Measurements from ENCODE around the gene MAD1L1. TPM values are rescaled to one million over a fixed set of nuclear protein-coding genes. Genes with fewer than 3 reads are reported as not detected.
A peak's percentile ranks its signal among the peaks of the same experiment; 100 is the strongest.

MAD1L1 gene
- total RNA-seq, 1 donor from 2014 or later, result 32.3 TPM

GRCh38 chr7:2149672-2150444 is 82.9 kb downstream of the MAD1L1 start:
- Histone ChIP-seq H3K27ac (ENCODE audit: low read depth, low read length) (no peak overlapping the region), H2AFZ (ENCODE audit: low read depth, low read length) (no peak overlapping the region), H3K4me1 (ENCODE audit: insufficient read depth, low read length) (no peaks in the 10 kb centered on the region), H3K36me3 (ENCODE audit: insufficient read depth, low read length) (no peaks in the 10 kb centered on the region), H3K79me2 (ENCODE audit: insufficient read depth, low read length) (peaks cover 4% of the 10 kb centered on the region), H3K9ac (ENCODE audit: low read length) (no peak overlapping the region), H3K27me3 (ENCODE audit: insufficient read depth, low read length) (no peaks in the 10 kb centered on the region), H3K9me3 (ENCODE audit: insufficient read depth, low read depth, low read length) (no peaks in the 10 kb centered on the region), H4K20me1 (ENCODE audit: insufficient read depth, low read length) (peaks cover 67% of the 10 kb centered on the region), H3K4me3 (ENCODE audit: insufficient read depth, low read depth, low read length) (no peak overlapping the region), H3K4me2 (ENCODE audit: low read length) (no peak overlapping the region)
- H3K4me3 Mint-ChIP-seq (ENCODE audit: unreplicated experiment), result no peak overlapping the region
- no peaks in the 10 kb centered on the region for H3K9me3 Mint-ChIP-seq (ENCODE audit: unreplicated experiment)
- no peak for TF ChIP-seq CTCF (IDR thresholded peaks at IDR 0.05; ENCODE audit: insufficient read depth, low read depth, low read length)
- TF ChIP-seq EZH2 (IDR thresholded peaks at IDR 0.05; ENCODE audit: insufficient read depth, low read length), result no peak
- peaks cover 11% of the 10 kb centered on the region for H3K36me3 Mint-ChIP-seq (ENCODE audit: low read depth, unreplicated experiment)
- H3K27me3 Mint-ChIP-seq (ENCODE audit: low read depth, unreplicated experiment), result no peaks in the 10 kb centered on the region
- no peak overlapping the region for H3K27ac Mint-ChIP-seq (ENCODE audit: unreplicated experiment)
- no peak for FAIRE-seq
- no peak for DNase-seq (ENCODE audit: low read depth)
- H3K4me1 Mint-ChIP-seq (ENCODE audit: low read depth, unreplicated experiment), result peaks cover 8% of the 10 kb centered on the region

DNA sequence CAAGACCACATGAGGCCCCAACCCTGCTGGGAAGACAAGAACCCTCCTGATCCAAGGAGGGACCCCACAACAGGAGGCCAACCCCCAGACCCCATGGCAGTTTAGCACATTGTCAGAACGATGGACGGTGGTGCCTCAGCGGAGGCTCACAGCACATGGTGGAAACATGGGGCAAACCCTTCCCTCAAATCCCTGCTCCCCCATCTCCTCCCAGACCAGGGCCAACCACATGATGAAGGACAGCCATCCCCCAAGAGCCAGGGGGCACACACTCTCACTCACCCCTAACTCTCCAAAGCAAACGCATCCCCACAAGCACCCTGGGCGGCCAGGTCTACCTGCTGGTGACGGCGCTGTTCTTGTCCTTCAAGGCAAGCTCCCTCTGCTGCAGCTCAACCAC is 83.9 kb downstream of the MAD1L1 start:
- H3K4me3 Mint-ChIP-seq (ENCODE audit: unreplicated experiment), result no peak overlapping the region
- no peak for DNase-seq (ENCODE audit: low read depth)
- FAIRE-seq, result no peak

More for the DNA sequence above, 83.9 kb downstream of the MAD1L1 start:
- Histone ChIP-seq H3K4me1 (ENCODE audit: insufficient read depth, low read length) (no peaks in the 10 kb centered on the region), H3K27me3 (ENCODE audit: insufficient read depth, low read length) (no peaks in the 10 kb centered on the region), H3K36me3 (ENCODE audit: insufficient read depth, low read length) (no peaks in the 10 kb centered on the region), H3K9ac (ENCODE audit: low read length) (no peak overlapping the region), H2AFZ (ENCODE audit: low read depth, low read length) (no peak overlapping the region), H3K27ac (ENCODE audit: low read depth, low read length) (no peak overlapping the region), H3K79me2 (ENCODE audit: insufficient read depth, low read length) (peaks cover 4% of the 10 kb centered on the region), H3K4me3 (ENCODE audit: insufficient read depth, low read depth, low read length) (no peak overlapping the region), H3K9me3 (ENCODE audit: insufficient read depth, low read depth, low read length) (no peaks in the 10 kb centered on the region), H4K20me1 (ENCODE audit: insufficient read depth, low read length) (peaks cover 60% of the 10 kb centered on the region), H3K4me2 (ENCODE audit: low read length) (no peak overlapping the region)
- TF ChIP-seq EZH2 (IDR thresholded peaks at IDR 0.05; ENCODE audit: insufficient read depth, low read length) (no peak), CTCF (IDR thresholded peaks at IDR 0.05; ENCODE audit: insufficient read depth, low read depth, low read length) (no peak)
- Mint-ChIP-seq H3K9me3 (ENCODE audit: unreplicated experiment) (no peaks in the 10 kb centered on the region), H3K4me1 (ENCODE audit: low read depth, unreplicated experiment) (peaks cover 8% of the 10 kb centered on the region), H3K27me3 (ENCODE audit: low read depth, unreplicated experiment) (no peaks in the 10 kb centered on the region), H3K36me3 (ENCODE audit: low read depth, unreplicated experiment) (peaks cover 14% of the 10 kb centered on the region), H3K27ac (ENCODE audit: unreplicated experiment) (peak overlapping the region; percentile 31)
